ENCODE measurements around the gene SPAG16.

DNA sequence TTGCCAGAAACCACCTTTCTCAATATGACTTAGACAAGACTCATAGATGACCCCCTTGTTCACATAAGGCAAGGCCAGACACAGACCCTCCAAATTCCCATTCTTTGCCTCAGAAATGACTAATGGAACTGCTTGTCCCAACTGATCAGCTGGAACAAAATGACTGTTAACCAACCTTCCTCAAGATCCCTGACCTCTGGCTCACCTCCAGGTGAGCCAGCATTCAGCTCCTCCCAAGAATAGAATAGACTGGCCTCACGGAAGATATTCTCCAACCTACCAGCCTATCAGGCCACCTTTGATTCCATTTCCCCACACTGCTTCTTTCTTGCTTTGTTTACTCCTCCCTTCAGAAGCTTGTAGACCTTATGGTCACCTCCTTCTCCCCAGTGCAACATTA lies 930.8 kb downstream of the SPAG16 start:
- TF ChIP-seq SNAI2 (CRISPR knock-in tag; IDR thresholded peaks at IDR 0.05) (no peak), ZFP3 (CRISPR knock-in tag; IDR thresholded peaks at IDR 0.05) (no peak), ISL1 (CRISPR knock-in tag; IDR thresholded peaks at IDR 0.05) (no peak), ZNF70 (CRISPR knock-in tag; IDR thresholded peaks at IDR 0.05) (no peak), BACH2 (CRISPR knock-in tag; IDR thresholded peaks at IDR 0.05; ENCODE audit: borderline replicate concordance) (no peak), ARNTL (CRISPR knock-in tag; IDR thresholded peaks at IDR 0.05; ENCODE audit: borderline replicate concordance, low read depth) (no peak), PPARA (CRISPR knock-in tag; IDR thresholded peaks at IDR 0.05; ENCODE audit: borderline replicate concordance) (no peak), CREB5 (CRISPR knock-in tag; IDR thresholded peaks at IDR 0.05; ENCODE audit: low read depth) (no peak), ZNF565 (CRISPR knock-in tag; conservative IDR thresholded peaks at IDR 0.05; ENCODE audit: low read depth) (no peak), RARB (CRISPR knock-in tag; IDR thresholded peaks at IDR 0.05) (no peak), POU6F1 (CRISPR knock-in tag; IDR thresholded peaks at IDR 0.05; ENCODE audit: borderline replicate concordance, low read depth) (no peak), ZNF8 (CRISPR knock-in tag; IDR thresholded peaks at IDR 0.05) (no peak)
- TF ChIP-seq, protein P1, sequence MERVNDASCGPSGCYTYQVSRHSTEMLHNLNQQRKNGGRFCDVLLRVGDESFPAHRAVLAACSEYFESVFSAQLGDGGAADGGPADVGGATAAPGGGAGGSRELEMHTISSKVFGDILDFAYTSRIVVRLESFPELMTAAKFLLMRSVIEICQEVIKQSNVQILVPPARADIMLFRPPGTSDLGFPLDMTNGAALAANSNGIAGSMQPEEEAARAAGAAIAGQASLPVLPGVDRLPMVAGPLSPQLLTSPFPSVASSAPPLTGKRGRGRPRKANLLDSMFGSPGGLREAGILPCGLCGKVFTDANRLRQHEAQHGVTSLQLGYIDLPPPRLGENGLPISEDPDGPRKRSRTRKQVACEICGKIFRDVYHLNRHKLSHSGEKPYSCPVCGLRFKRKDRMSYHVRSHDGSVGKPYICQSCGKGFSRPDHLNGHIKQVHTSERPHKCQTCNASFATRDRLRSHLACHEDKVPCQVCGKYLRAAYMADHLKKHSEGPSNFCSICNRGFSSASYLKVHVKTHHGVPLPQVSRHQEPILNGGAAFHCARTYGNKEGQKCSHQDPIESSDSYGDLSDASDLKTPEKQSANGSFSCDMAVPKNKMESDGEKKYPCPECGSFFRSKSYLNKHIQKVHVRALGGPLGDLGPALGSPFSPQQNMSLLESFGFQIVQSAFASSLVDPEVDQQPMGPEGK (CRISPR knock-in tag; IDR thresholded peaks at IDR 0.05; ENCODE audit: borderline replicate concordance): no peak
- TF ChIP-seq, protein P2, sequence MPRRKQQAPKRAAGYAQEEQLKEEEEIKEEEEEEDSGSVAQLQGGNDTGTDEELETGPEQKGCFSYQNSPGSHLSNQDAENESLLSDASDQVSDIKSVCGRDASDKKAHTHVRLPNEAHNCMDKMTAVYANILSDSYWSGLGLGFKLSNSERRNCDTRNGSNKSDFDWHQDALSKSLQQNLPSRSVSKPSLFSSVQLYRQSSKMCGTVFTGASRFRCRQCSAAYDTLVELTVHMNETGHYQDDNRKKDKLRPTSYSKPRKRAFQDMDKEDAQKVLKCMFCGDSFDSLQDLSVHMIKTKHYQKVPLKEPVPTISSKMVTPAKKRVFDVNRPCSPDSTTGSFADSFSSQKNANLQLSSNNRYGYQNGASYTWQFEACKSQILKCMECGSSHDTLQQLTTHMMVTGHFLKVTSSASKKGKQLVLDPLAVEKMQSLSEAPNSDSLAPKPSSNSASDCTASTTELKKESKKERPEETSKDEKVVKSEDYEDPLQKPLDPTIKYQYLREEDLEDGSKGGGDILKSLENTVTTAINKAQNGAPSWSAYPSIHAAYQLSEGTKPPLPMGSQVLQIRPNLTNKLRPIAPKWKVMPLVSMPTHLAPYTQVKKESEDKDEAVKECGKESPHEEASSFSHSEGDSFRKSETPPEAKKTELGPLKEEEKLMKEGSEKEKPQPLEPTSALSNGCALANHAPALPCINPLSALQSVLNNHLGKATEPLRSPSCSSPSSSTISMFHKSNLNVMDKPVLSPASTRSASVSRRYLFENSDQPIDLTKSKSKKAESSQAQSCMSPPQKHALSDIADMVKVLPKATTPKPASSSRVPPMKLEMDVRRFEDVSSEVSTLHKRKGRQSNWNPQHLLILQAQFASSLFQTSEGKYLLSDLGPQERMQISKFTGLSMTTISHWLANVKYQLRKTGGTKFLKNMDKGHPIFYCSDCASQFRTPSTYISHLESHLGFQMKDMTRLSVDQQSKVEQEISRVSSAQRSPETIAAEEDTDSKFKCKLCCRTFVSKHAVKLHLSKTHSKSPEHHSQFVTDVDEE (CRISPR knock-in tag; IDR thresholded peaks at IDR 0.05): no peak
